ENCODE measurements around the gene OPA1.
"Not testable (repeated sequence)": the region's sequence is repeated elsewhere in the genome, so short reads cannot be mapped to it uniquely, and the experiment has no call there.

Gene OPA1

DNA sequence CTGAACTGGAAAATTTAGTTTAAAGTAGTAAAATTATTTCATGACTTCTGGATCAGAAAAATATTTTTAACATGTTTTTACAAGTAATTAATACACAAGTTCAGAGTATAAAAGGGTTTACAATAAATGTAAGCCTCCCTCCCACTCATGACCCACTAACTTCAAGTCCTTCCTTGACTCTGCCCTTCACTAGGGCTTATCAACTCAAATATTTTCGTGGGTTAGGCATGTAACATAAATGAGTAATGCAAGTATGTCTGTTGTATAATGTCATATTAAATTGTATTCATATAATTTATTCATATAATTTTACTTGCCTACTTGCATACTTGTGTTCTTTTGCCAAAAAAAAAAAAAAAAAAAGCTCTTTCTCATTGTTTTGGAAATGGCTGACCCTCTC lies 3.4 kb upstream of the OPA1 start:
- no peak for DNase-seq

- peak; percentile 62 for DNase-seq
Measured at GRCh38 chr3:193590088-193590856, 2.7 kb upstream of the OPA1 start.

DNA sequence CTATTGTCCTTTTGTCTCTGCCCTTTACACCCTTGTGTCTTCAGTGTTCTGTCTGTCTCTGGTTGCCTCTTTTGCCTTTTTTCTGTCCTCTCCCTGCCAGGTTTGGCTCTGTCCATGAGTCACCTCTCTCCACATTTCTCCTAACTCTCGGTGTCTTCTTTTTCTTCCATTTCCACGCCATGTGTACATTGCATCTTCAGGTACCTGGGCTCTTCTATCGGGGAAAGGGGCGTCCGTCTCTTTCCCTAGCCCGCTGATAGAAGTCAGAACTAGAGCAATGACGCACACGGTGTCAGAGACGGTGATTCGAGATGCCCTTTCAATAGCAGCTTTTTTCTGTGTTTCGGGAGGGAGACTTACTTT lies 641 bp downstream of the OPA1 start:
- peak; percentile 69 for DNase-seq

GRCh38 chr3:193594946-193595689 lies 2.1 kb downstream of the OPA1 start:
- DNase-seq = no peak

- DNase-seq = no peak
Measured at GRCh38 chr3:193595939-193596487, 3.0 kb downstream of the OPA1 start.

- DNase-seq = peak; percentile 32
Measured at GRCh38 chr3:193598202-193598601, 5.2 kb downstream of the OPA1 start.

DNA sequence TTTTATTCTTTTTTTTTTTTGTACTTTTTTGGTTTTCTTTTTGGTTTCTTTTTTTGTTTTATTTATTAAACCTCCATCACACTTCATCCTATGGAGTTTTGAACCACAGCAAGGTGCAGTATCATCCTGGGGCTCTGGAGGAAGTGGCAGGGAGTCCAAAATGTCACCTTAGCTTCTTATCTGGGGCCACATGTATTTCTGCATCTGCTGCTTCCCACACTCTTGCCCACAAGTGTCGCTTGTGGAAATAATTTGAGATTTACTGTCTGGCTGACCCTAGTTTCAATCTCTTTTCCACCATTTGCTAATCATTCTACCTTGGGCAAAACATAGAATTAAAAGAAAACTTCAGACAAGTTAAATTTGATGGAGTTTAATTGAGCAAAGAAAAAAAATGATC lies 6.4 kb downstream of the OPA1 start:
- peak; percentile 72 for DNase-seq

DNA sequence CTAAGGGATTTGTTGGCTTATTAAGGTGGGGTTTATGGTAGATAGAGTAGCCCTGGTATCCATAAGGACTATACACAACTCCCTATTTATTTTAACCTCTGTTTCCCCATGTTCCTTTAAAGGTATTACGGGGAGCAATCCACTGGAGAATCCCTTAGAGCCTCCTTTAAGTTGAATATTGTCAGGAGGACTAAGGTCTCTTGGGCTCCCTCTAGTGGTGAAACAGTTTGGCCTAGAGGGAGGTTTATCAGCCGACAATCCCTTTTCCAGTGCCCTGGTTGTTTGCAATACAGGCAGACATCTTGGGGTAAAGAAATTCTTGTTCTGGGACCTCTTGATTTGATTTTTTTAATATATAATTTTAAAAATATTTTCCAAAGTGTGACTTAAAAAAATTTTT lies 12.9 kb downstream of the OPA1 start:
- peak; percentile 93 for DNase-seq

DNA sequence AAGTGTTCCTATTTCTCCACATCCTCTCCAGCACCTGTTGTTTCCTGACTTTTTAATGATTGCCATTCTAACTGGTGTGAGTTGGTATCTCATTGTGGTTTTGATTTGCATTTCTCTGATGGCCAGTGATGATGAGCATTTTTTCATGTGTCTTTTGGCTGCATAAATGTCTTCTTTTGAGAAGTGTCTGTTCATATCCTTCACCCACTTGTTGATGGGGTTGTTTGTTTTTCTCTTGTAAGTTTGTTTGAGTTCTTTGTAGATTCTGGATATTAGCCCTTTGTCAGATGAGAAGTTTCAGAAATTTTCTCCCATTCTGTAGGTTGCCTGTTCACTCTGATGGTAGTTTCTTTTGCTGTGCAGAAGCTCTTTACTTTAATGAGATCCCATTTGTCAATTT lies 13.9 kb downstream of the OPA1 start:
- not testable (repeated sequence) for DNase-seq

GRCh38 chr3:193610516-193610915 lies 17.5 kb downstream of the OPA1 start:
- not testable (repeated sequence) for DNase-seq

DNA sequence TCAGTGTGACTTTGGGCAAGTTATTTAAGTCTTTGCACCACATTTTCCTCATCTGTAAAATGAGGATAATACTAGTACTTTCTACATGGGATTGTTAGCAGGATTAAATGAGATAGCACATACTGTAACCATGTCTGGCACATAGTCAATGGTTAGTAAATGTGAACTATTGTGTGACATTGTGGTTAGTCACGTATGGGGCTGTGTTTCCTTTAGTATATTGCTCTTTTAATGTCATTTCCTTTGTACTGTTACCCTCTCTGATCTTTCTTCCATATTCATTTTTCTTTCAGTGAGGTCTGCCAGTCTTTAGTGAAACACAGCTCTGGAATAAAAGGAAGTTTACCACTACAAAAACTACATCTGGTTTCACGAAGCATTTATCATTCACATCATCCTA lies 21.4 kb downstream of the OPA1 start:
- DNase-seq = no peak

- DNase-seq = no peak
Measured at GRCh38 chr3:193617628-193618027, 24.6 kb downstream of the OPA1 start.

DNA sequence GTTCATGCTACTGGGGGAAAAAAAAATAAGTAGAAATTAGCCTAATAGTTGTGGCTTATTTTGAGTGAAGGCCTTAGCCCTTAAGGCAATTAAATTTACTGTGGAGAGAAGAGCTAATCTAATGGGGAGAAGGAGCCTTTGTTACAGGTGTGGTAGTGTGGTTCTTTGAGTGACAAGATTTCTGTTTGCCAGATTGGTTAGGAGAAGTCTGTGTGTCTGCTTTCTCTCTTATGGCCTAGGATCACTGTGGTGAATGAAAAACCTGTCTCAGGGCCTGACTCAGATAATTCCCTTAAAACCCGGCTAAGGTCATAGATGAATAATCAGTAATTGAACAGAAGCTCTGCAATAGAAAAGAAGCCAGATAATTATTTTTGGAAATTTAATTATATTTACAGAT lies 27.0 kb downstream of the OPA1 start:
- no peak for DNase-seq

DNA sequence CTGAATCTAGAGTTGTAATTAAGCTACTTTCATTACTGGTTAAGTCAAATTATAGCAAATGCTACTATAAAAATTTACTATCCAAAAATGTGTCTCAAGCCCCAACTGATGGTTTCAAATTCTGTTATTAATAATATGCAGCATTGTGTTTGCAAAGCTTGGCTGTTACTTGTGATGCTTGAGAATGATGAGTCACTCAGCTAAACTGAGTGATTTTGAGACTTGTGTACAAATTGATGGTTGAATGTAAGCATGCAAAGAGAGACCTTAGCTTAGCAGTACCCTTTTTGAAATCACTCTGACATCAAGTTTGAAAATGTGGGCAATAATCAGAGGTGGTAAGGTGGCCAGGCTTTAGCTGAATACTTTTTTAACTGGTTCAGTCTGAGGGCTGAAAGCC lies 27.6 kb downstream of the OPA1 start:
- DNase-seq = no peak

- no peak for DNase-seq
Measured at GRCh38 chr3:193621127-193621526, 28.1 kb downstream of the OPA1 start.

DNA sequence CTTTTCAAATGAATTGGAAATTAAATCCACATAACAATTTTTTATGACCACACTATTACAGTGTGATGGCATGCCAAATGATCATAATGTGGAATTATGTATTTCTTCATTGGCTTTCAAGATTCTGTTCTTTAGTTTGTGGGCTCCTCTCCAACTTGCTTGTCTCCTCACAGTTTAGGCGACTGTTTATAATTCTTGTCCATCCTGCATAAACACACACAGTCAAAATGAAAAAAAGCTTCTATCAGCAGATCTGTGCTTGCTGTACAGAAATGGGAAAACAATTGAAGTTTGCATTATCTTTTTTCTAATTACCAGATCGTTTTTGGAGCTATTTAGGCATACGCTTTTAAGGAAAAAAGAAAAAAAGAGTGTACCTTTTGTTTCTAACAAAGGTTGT lies 37.0 kb downstream of the OPA1 start:
- no peak for DNase-seq

DNA sequence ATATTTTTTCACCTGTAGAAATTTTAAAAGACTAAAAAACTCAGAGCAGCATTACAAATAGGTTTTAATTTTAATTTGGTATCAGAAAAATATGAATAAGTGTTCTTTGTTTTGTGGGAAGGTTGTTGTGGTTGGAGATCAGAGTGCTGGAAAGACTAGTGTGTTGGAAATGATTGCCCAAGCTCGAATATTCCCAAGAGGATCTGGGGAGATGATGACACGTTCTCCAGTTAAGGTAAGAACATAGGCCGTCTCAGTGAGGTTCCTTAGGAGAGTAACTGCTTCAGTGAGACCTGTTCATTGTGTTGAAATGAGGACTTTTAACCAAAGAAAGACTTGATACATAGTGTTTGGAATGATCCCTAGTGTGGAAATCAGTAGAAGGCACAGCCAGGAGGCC lies 44.8 kb downstream of the OPA1 start:
- no peak for DNase-seq

DNA sequence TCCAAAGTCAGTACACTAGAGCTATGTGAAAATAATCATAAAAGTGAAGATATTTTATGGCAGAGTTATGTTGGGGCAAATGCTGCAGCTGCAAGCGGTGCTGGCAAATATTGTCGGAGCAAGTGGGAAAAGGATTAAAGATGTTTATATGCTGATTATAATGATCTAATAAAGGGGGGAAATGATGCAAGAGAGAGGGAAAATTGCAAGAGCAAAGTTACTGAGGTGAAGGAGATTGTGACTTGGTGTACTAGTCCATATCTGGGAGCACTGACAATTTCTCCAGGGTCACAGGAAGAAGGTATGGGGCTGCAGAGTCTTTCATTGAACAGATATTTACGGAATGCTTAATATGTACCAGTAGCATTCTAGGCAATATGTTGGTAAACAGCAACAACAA lies 45.8 kb downstream of the OPA1 start:
- no peak for DNase-seq

- no peak for DNase-seq
Measured at GRCh38 chr3:193640165-193640715, 47.2 kb downstream of the OPA1 start.

- DNase-seq = no peak
Measured at GRCh38 chr3:193640728-193641439, 47.9 kb downstream of the OPA1 start.

DNA sequence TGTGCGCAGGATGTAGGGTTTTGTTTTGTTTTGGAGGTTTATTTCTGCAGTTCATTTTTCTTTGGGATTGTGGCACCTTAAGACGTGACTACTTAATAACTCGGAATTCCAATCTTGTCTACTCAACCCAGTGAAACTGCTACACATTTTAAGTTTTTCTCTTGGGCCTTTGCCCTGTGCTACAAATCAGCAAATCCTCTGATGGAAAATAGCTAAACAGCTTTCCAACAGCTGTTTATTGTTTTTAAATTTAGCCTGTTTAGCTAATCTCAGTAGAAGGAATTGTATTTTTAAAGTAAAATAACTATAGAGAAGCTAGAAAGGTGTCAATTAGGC lies 48.4 kb downstream of the OPA1 start:
- no peak for DNase-seq

DNA sequence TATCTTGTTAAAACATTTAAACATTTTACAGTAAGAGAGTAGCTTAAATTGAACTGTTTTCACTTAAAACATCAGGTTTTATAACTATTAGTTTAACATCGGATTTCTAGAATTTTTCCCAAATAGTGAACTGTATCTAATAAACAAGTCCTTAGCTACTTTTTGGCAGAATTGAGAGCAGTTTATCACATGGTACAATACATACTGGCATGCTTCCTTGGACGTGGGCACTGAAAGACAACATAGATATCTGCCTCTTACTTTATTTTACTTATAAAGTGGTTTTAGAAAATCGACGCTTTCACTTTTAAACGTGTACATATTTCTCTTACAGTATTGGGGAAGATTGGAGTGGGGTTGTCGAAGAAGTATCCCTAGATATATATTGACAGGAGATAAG lies 52.8 kb downstream of the OPA1 start:
- DNase-seq = no peak

DNA sequence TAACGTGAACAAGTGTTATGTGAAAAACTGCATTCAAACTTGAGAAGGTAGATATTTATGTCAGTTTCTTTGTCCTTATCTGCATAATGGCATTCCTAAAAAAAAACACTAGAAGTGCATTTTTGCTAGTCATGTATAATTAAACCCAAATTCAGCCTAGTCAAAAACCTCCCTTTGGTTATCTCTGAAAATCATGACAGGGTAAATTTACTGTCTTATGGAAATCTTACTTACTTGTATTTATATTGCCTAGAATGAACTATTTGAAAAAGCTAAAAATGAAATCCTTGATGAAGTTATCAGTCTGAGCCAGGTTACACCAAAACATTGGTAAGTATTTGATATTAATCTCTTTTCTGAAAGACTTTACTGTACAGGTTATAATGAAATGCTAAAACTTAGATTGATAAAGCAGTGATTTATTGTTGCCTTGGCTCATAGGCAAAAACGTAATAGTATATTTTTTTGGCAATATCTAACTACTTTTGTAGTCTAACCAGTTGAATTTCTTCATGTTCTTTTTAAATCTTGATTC lies 55.6 kb downstream of the OPA1 start:
- DNase-seq = no peak

All from hematopoietic multipotent progenitor cell treated with erythropoietin and hydrocortisone succinate and interleukin-3 and kit ligand, for 6 days (in vitro differentiated cells).